Thyroid gland (tissue), 4 donors: Measurements from ENCODE around the gene NADK2. TPM values are rescaled to one million over a fixed set of nuclear protein-coding genes. Genes with fewer than 3 reads are reported as not detected.
A peak's percentile ranks its signal among the peaks of the same experiment; 100 is the strongest.

Experiments used
- DNase-seq, 2 donors: peaks; one replicate each; pipeline ENCODE4 v3.0.0-alpha.2; 2019
- H3K27ac ChIP-seq, 3 donors: fragments of 200-600 bp; sonication (generic); 1 replicate in 2 of 3; 2 replicates in 1 of 3; pipeline ENCODE4 v1.5.1; 2016 to 2019; ENCODE audit warnings: mild to moderate bottlenecking in 1 of 3, moderate library complexity in 1 of 3
- H3K27me3 ChIP-seq: fragments of 200-600 bp; sonication (generic); one replicate; pipeline ENCODE4 v1.5.1; 2019
- H3K36me3 ChIP-seq, 2 donors: fragments of 200-600 bp; sonication (generic); one replicate each; pipeline ENCODE4 v1.5.1; 2016 to 2019
- H3K4me1 ChIP-seq, 2 donors: fragments of 200-600 bp; sonication (generic); one replicate each; pipeline ENCODE4 v1.5.1; 2017 to 2019
- H3K4me3 ChIP-seq, 3 donors: fragments of 200-600 bp; sonication (generic); replicated peaks in 1 of 3; 1 replicate in 2 of 3; 2 replicates in 1 of 3; pipeline ENCODE4 v1.5.1; 2016; ENCODE audit warnings: mild to moderate bottlenecking in 1 of 3
- H3K9me3 ChIP-seq: fragments of 200-600 bp; sonication (generic); one replicate; pipeline ENCODE4 v1.5.1; 2017
- CTCF ChIP-seq, 6 experiments: fragments of 200-600 bp in 3 of 6; fragments of 450-650 bp in 3 of 6; sonication (generic) in 3 of 6; IDR thresholded peaks; one replicate each; pipeline ENCODE4 v1.5.1; 2016 to 2019; ENCODE audit warnings: antibody characterized with exemption in 6 of 6, mild to moderate bottlenecking in 2 of 6, inconsistent platforms in 1 of 6, moderate library complexity in 1 of 6
- POLR2A ChIP-seq, 2 donors: fragments of 450-650 bp; IDR thresholded peaks; one replicate each; pipeline ENCODE4 v1.6.1; 2017; ENCODE audit warnings: antibody characterized with exemption in 2 of 2, mild to moderate bottlenecking in 2 of 2, moderate library complexity in 1 of 2
- WGBS, 2 donors: methylation state at CpG; one replicate each; pipeline ENCODE4 v1.1.5; 2017; 5-methylcytosine and 5-hydroxymethylcytosine counted together
- intact Hi-C: fragments of 100-400 bp; cut with DNase I; formaldehyde crosslinking; loops from one replicate; pipeline ENCODE4 v1.15.1; 2023
- total RNA-seq, 4 donors: library from RNA; depleted of rRNA; stranded (reverse); fragments of >200 nt; gene quantifications; one replicate each; pipeline ENCODE4 v1.2.3, GENCODE V29; 2016

The NADK2 gene
- total RNA-seq, 4 donors from 2014 or later: 28.8 to 47.2 (median 44.4) TPM

GRCh38 chr5:36277521-36278176, 35.9 kb upstream of the NADK2 start:
- WGBS, 2 donors: 74 to 82% methylated on average over 5 of the region's 5 CpGs
- Histone ChIP-seq H3K9me3 (no peaks in the 10 kb centered on the region), H3K27me3 (no peaks in the 10 kb centered on the region), H3K27ac (peak overlapping the region in 1 of 3 donors; percentile 63), H3K4me3 (no peak overlapping the region), H3K36me3 (no peaks in the 10 kb centered on the region), H3K4me1 (peaks cover 23 to 25% of the 10 kb centered on the region in 2 donors)
- no peak for TF ChIP-seq CTCF (IDR thresholded peaks at IDR 0.05)
- no peak for TF ChIP-seq POLR2A (IDR thresholded peaks at IDR 0.05)
- no peak for DNase-seq
- intact Hi-C loops: no loop called here

DNA sequence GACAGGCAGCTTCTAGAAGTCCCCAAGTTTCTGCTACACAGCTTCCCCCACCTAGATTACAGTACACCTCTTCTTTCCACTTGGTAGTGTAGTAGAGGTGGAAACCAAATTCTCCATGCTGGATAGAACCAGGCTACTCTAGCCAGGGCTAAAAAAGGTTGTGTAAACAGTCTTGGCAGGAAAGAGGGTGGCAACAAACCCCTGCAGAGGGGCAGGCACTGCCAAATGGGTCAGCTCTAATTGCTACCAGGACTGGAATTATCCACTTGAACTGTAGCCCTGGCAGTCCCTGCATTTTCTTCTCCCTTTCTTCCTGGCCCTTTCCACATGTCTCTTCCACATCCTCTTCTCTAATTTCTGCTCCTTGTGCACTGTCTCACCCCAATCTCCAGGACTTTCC, 35.1 kb upstream of the NADK2 start:
- Histone ChIP-seq H3K36me3 (no peaks in the 10 kb centered on the region), H3K9me3 (no peaks in the 10 kb centered on the region), H3K27me3 (no peaks in the 10 kb centered on the region), H3K27ac (peak overlapping the region in 1 of 3 donors; percentile 63), H3K4me1 (peaks cover 23 to 25% of the 10 kb centered on the region in 2 donors), H3K4me3 (no peak overlapping the region)
- peak; percentile 62 to 65 for DNase-seq
- intact Hi-C loops: no loop called here
- TF ChIP-seq POLR2A (IDR thresholded peaks at IDR 0.05): no peak
- TF ChIP-seq CTCF (IDR thresholded peaks at IDR 0.05): no peak

GRCh38 chr5:36273809-36274526, 32.2 kb upstream of the NADK2 start:
- WGBS, 2 donors: 81 to 88% methylated on average over 6 of the region's 6 CpGs
- no peaks in the 10 kb centered on the region for H3K36me3 ChIP-seq
- H3K27ac ChIP-seq: peak overlapping the region; percentile 5 to 37 (median 35)
- no peaks in the 10 kb centered on the region for H3K9me3 ChIP-seq
- TF ChIP-seq CTCF (IDR thresholded peaks at IDR 0.05): no peak
- no peak for TF ChIP-seq POLR2A (IDR thresholded peaks at IDR 0.05)
- H3K4me3 ChIP-seq: no peak overlapping the region
- no peaks in the 10 kb centered on the region for H3K27me3 ChIP-seq
- peaks cover 35 to 41% of the 10 kb centered on the region in 2 donors for H3K4me1 ChIP-seq
- intact Hi-C loops: no loop called here
- no peak for DNase-seq

DNA sequence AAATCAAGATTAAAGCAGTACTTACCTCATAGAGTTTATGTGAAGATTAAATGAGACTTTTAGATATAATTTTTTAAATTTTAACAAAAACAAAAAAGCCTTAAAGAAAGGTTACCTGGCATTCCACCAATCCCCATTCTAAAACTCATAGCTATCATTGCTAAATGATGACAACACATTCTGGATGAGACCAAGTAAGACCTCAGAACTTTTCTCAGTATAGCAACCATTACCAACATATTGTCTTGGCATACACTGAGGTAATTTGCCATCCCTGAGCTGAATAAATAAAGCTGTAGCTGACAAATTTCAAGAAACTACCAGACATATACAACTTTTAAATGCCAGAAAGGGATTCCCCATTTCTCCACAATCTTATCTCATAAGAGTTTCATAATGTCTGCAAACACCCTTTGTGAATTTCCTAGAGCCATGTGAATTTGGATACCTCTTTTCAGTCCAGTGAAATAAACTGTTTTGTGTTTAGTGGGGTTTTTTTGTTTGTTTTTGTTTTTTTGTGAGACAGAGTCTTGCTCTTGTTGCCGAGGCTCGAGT, 30.5 kb upstream of the NADK2 start:
- TF ChIP-seq POLR2A (IDR thresholded peaks at IDR 0.05): no peak
- H3K9me3 ChIP-seq: no peaks in the 10 kb centered on the region
- H3K27me3 ChIP-seq: no peaks in the 10 kb centered on the region
- intact Hi-C loops: no loop called here
- H3K4me3 ChIP-seq: no peak overlapping the region
- 94 to 100% methylated on average over 2 of the region's 2 CpGs for WGBS, 2 donors
- no peaks in the 10 kb centered on the region for H3K36me3 ChIP-seq
- DNase-seq: no peak
- peaks cover 42 to 44% of the 10 kb centered on the region in 2 donors for H3K4me1 ChIP-seq
- H3K27ac ChIP-seq: peak overlapping the region in 1 of 3 donors; percentile 93

- no peaks in the 10 kb centered on the region for H3K27me3 ChIP-seq
- no peak for DNase-seq
- TF ChIP-seq CTCF (IDR thresholded peaks at IDR 0.05) (no peak), POLR2A (IDR thresholded peaks at IDR 0.05) (no peak)
- peaks cover 34 to 37% of the 10 kb centered on the region in 2 donors for H3K4me1 ChIP-seq
- H3K36me3 ChIP-seq: no peaks in the 10 kb centered on the region
- WGBS, 2 donors: 68 to 77% methylated on average over 3 of the region's 3 CpGs
- H3K27ac ChIP-seq: peak overlapping the region; percentile 26 to 93 (median 77)
- H3K4me3 ChIP-seq: no peak overlapping the region
- intact Hi-C loops: no loop called here
- no peaks in the 10 kb centered on the region for H3K9me3 ChIP-seq
Measured at GRCh38 chr5:36270876-36271575, 29.3 kb upstream of the NADK2 start.
